Islet of Langerhans (tissue), 1 donor: Measurements from ENCODE around the gene DOCK10.

Experiments
- FAIRE-seq: peaks from one replicate; lab custom pipeline; 2011; peaks lifted over from hg19 to GRCh38; lab: Jason Lieb, UNC

The DOCK10 gene

GRCh38 chr2:224976629-224977525 lies 65.4 kb downstream of the DOCK10 start:
- FAIRE-seq = no peak

GRCh38 chr2:224975761-224976160 lies 66.5 kb downstream of the DOCK10 start:
- no peak for FAIRE-seq

DNA sequence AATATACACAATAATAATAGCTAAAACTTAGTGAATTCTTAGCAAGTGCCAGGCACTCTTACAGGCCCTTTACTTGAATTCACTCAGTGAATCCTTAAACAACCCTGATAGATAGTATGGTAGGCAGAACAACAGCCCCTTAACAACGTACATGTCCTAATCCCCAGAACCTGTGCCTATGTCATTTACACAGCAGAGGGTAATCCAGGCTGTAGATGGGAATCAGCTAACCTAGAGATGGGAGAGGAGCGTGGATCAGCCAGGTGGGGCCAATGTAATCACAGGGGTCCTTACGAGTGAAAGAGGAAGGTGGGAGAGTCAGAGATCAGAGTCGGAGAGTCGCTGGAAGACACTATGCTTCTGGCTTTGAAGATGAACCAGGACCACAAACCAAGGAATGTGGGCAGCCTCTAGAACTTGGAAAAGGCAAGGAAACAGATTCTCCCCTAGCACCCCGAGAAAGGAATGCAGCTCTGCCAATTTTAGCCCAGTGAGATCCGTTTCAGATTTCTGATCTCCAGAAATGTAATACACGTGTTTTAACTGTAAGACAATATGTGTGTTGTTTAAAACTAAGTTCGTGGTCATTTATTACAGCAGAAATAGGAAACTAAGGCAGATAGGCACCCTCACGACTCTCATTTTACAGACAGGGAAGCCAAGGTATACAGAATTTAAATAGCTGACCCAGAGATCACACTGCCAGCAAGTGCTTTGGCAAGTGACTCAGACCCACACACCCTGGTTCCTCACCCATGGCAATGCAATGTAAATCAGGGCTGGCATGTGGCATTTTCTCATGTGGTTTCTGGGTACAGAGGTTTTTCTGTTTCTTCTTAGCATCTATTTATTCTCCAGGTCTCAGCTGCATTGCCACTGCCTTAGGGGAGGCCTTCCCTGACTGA lies 68.9 kb downstream of the DOCK10 start:
- no peak for FAIRE-seq

- FAIRE-seq = no peak
Observed at GRCh38 chr2:224971214-224971613, 71.1 kb downstream of the DOCK10 start.

- FAIRE-seq = no peak
Observed at GRCh38 chr2:224970311-224970710, 72.0 kb downstream of the DOCK10 start.

DNA sequence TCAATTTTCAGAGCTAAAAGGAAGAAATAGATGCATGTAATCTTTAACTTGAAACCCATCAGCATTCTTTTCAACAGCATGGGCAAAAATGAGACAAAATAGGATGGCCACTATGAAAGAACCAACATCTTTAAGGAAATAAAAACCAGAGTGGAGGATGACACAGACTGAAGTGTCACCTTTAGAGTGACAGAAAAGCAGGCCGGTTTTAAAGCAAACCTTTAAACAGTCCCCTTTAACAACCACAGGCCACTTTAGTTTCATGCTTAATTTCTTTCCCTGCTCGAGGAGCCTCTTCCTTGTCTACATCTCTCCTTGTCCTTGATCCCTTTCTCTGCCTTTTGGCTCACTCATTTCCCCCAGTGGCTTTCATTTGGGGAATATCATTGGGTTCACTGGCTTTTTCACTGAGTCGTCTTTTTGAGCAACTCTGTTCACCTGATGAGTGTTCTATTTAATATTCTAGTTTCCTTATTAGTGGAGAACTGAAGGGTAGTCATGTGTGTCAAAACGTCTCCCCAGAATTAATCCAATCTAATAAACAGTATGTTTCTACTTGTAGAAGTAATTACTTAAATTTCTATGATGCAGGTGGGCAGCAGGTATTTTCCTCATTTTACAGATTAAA lies 72.5 kb downstream of the DOCK10 start:
- FAIRE-seq = no peak

GRCh38 chr2:224969095-224969494 lies 73.2 kb downstream of the DOCK10 start:
- no peak for FAIRE-seq

DNA sequence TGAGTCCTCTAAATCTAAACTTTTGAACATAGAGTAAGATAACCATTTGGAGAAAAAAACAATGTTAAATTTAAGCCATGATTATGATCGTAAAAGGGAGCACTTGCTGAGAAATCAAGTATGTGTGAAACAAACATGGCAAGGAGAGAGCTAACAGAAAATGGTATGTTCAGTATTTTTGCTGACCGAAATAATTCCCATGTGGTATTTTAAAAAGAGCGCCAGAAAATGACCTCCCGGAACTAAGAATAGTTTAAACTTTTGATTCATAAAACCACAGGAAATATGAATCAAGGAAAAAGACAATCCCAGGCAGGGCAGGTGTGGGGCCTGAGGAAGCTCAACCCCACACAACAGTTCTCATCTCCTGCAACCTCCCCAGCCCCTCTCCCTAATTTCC lies 74.2 kb downstream of the DOCK10 start:
- no peak for FAIRE-seq

DNA sequence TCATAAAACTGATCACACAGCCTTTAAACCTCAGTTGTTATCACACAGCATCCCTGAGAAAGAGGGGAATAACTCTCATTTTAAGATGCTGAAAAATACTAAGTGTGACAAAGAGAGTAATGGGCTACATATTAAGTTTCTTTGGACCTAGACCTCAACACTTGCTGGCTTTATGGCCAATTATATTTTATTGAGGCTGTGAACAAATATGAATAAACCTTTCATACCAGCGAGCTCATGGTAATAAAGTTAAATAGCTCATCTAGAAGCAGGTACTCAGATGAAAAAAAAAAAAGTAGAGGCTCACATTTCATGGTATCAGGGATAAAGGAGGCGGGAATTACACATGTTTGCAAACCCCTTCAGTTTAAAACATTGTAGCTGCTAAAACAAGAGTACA lies 75.7 kb downstream of the DOCK10 start:
- no peak for FAIRE-seq

DNA sequence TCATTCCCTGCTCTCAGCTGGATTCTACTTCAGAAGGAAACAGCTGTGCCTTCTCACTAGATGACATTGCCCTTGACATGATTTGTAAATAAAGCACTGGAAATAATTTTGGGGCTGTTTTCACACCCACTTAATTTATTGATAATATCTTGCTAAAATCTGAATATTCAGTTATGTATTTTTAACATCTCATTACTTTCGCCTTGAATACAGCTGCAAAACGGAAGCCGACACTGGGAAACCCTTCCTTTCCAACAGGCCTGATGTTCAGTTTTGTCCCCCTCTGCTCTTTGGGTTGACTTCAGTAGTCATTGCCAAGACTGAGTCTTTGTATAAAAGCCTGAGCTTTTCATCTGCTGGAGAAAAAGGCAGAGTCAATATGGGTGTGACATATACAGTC lies 82.7 kb downstream of the DOCK10 start:
- FAIRE-seq = no peak

- FAIRE-seq = no peak
Observed at GRCh38 chr2:224958873-224959272, 83.4 kb downstream of the DOCK10 start.

GRCh38 chr2:224958462-224958857 lies 83.8 kb downstream of the DOCK10 start:
- FAIRE-seq = no peak

DNA sequence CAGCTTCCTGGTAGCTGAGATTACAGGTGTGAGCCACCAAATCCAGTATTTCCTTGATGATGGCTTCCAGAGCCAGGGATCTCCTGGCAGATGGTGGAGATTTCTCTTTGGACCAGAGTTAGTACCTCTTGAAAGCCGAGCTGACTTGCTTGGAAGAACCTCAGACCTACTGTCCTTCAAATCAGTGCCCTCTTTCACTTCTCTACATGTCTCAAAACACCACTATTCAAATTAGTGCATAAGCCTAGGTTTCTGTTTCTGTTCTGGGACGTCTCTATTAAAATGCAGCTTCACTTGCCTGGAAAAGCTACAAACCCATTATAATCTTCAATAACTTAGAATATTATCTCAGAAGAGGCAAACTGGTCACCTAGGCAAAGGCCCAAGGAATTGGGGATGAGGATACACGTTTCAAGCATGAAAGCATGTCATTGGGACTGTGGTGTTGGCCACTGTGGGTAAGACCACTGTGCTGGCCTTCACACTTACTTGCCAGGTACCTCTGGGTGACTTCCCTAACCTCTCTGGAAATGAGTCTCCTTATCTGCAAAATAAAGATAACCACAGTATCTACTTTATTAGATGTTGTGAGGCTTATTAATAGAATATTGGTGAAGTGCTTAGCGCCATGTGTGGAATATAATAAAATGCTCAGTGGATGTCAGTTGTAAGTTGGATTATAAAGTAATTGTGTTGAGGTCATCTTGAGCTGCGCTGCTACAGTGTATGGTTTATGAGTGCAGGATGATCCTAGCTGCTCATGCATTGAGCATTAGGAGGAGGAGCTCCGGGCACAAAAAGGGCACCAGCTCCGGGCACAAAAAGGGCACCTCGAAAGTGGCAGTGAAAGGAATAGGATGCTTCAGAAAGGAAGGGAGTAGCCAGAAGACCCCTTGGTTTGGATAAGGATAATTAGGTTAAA lies 84.5 kb downstream of the DOCK10 start:
- no peak for FAIRE-seq

GRCh38 chr2:224956706-224957105 lies 85.6 kb downstream of the DOCK10 start:
- peak; percentile 96 for FAIRE-seq

DNA sequence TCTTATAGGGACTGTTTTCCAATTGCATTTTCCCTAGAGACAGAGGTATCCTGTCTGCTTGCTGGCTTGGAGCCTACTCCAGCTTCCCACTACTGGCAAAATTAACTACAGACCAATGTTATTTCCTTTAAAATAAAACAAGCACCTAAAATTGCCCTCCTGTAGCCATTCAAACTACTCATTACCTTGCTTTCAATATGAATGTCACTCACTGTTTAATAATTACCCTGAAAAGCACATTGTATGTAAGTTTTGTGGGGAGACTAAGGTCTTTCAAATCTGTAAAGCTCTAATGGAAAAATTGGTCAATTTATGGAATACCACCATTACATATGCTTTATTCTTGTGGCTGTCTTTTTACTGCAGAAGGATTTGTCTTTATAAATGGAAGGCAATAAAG lies 87.3 kb downstream of the DOCK10 start:
- no peak for FAIRE-seq

DNA sequence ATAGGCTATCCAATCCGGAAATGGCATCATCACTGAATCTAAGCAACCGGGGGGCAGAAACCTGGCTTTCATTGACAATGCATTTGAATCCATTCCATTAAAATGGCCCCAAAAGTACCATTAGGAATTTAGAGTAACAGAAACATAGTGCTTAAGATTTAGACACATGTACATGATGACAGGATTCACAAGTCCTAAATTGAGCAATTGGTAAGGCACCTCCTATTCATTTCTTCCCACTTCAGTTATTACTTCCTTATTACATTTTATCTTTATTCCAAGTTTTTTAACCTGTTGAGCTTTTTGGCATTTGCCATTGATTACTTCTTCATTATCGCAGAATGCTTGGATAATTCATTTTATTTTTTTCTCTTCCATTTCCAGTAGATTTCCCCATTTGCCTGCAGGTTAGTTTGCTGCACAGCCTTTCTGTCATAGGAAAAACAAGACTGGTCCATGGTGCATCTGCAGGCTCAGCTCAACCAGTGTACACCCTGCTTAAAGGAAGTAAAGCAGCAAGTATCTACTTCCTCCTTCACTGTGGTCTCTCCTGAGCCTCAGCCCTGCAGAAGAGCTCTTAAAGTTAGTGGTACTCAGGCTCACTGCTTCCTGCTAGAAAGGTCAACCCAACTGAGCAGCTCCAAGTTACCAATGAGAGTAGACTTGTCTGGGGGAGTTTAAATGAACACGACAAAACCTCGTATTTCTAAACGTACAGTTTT lies 89.2 kb downstream of the DOCK10 start:
- no peak for FAIRE-seq

DNA sequence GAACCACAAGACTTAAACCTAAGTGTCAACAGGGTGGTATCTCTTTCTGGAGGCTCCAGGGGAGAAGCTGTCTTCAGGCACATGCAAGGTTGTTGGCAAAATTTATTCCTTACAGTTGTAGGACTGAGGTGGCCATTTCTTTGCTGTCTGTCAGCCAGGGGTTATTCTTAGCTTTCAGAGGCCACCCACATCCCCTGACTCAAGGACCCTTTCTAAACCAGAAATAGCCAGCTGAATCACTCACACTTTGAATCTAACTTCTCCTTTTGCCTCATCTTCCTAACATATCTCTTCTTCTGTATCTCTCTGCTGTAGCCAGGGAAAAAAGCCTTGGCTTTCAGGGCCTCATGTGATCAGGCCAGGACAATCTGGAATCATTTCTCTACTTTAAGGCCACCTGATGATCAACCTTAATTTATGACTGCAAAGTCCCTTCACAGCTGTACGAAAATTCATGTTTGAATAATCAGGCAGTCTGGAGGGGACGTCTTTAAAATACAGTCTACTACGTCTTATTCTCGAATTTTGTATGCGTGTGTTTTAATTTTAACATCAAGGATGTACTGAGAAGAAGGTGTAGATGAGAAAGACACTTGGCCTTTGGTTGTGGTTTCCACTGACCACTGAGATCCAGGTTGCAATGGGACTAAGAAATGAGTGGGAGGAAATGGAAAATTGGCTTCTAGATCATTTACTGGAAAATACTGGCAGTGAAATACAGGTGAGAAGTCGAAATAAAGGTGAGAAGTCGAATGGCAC lies 90.4 kb downstream of the DOCK10 start:
- no peak for FAIRE-seq

DNA sequence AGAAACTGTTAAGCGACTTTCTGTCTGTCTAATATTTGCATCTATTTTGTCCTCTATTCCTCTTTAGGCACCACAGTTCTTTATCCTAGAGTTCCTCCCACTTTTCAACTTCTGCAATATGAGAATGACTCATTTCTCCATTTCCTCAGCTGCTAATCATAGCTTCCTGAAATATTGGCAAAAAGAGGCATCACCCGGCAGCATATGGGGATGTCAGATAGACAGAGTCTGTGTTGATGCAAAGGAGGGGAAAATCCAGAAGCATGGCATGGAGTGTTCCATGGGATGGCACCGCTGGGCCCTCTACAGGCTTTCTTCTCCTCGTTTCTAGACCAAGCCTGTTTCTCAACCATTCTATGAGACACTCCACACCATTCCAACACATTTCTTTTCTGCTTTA lies 93.4 kb downstream of the DOCK10 start:
- FAIRE-seq = no peak

- no peak for FAIRE-seq
Observed at GRCh38 chr2:224948005-224948404, 94.3 kb downstream of the DOCK10 start.

GRCh38 chr2:224947566-224947965 lies 94.7 kb downstream of the DOCK10 start:
- no peak for FAIRE-seq
